Fibroblast of the aortic adventitia (primary cell): ENCODE results near the gene PCNX2. TPM values are rescaled to one million over a fixed set of nuclear protein-coding genes. Genes with fewer than 3 reads are reported as not detected.

Experiments
- DNase-seq: peaks from one replicate; pipeline ENCODE4 v3.0.0-alpha.2; 2010; ENCODE audit warnings: low read depth
- H3K4me3 ChIP-seq: 2 replicates; pipeline ENCODE4 v1.5.1; 2011; ENCODE audit warnings: low read depth, mild to moderate bottlenecking, control low read depth, low read length, moderate library complexity
- CTCF ChIP-seq: IDR thresholded peaks from 2 replicates; pipeline ENCODE4 v1.5.1; 2011; ENCODE audit warnings: mild to moderate bottlenecking, low read length, control low read depth, inconsistent platforms; ENCODE audit not compliant: insufficient read depth
- total RNA-seq: library from RNA; depleted of rRNA; stranded (reverse); fragments of >200 nt; gene quantifications from 2 replicates; pipeline ENCODE4 v1.2.3, GENCODE V29; 2012; ENCODE audit warnings: low replicate concordance

PCNX2 gene
- total RNA-seq, result 70.7 and 130 TPM in 2 replicates

GRCh38 chr1:233295237-233295974 is at the start of gene PCNX2:
PCNX2 (minus strand) TSS chr1:233295725; CDS start chr1:233295478, 247 bp downstream.
- no peak for TF ChIP-seq CTCF
- H3K4me3 ChIP-seq, result peak within 1 kb of the TSS; percentile 98
- peak; percentile 57 for DNase-seq

GRCh38 chr1:233343262-233343661 is 47.7 kb upstream of the PCNX2 start:
- no peak overlapping the region for H3K4me3 ChIP-seq
- TF ChIP-seq CTCF, result no peak
- no peak for DNase-seq

- TF ChIP-seq CTCF, result no peak
- no peak for DNase-seq
- no peak overlapping the region for H3K4me3 ChIP-seq
Observed at GRCh38 chr1:233342086-233342485, 46.6 kb upstream of the PCNX2 start.

- no peak for TF ChIP-seq CTCF
- H3K4me3 ChIP-seq, result no peak overlapping the region
- DNase-seq, result no peak
Observed at GRCh38 chr1:233340966-233341516, 45.5 kb upstream of the PCNX2 start.

- TF ChIP-seq CTCF, result no peak
- no peak for DNase-seq
- no peak overlapping the region for H3K4me3 ChIP-seq
Observed at GRCh38 chr1:233340031-233340555, 44.6 kb upstream of the PCNX2 start.

GRCh38 chr1:233338102-233338501 is 42.6 kb upstream of the PCNX2 start:
- no peak overlapping the region for H3K4me3 ChIP-seq
- no peak for TF ChIP-seq CTCF
- no peak for DNase-seq
